GM23338 (cell line): Measurements from ENCODE around the gene ACAD11. TPM values are rescaled to one million over a fixed set of nuclear protein-coding genes. Genes with fewer than 3 reads are reported as not detected.

Experiments
- ATAC-seq: fragments of 200-7000 bp; cut with Tn5 transposase; 3 replicates; pipeline ENCODE4 v1.9.1; 2020
- DNase-seq: peaks from one replicate; pipeline ENCODE4 v3.0.0-alpha.2; 2015; ENCODE audit warnings: low spot score
- H2AFZ ChIP-seq: fragments of 200-600 bp; sonication (generic); 2 replicates; pipeline ENCODE4 v1.8.0; 2016; ENCODE audit warnings: antibody characterized with exemption, mild to moderate bottlenecking, moderate library complexity
- H3F3A ChIP-seq: fragments of 200-600 bp; sonication (generic); replicated peaks from 2 replicates; pipeline ENCODE4 v1.8.0; 2017; ENCODE audit warnings: antibody characterized with exemption, mixed run types, low read depth
- H3K27ac ChIP-seq: fragments of 200-600 bp; sonication (generic); 2 replicates; pipeline ENCODE4 v1.6.1; 2016; ENCODE audit warnings: low read depth
- H3K27me3 ChIP-seq: fragments of 200-600 bp; sonication (generic); 2 replicates; pipeline ENCODE4 v1.8.0; 2016; ENCODE audit warnings: mild to moderate bottlenecking, mixed run types, moderate library complexity; ENCODE audit not compliant: insufficient read depth
- H3K36me3 ChIP-seq: fragments of 200-600 bp; sonication (generic); 2 replicates; pipeline ENCODE4 v1.8.0; 2016; ENCODE audit warnings: mild to moderate bottlenecking; ENCODE audit not compliant: insufficient read depth
- H3K4me1 ChIP-seq: fragments of 200-600 bp; sonication (generic); 2 replicates; pipeline ENCODE4 v1.8.0; 2016; ENCODE audit warnings: mild to moderate bottlenecking, moderate library complexity; ENCODE audit not compliant: insufficient read depth
- H3K4me2 ChIP-seq: fragments of 200-600 bp; sonication (generic); 2 replicates; pipeline ENCODE4 v1.7.1; 2017; ENCODE audit warnings: mixed run types
- H3K4me3 ChIP-seq: fragments of 200-600 bp; sonication (generic); 2 replicates; pipeline ENCODE4 v1.6.1; 2016; ENCODE audit warnings: mixed run types
- H3K79me2 ChIP-seq: fragments of 200-600 bp; sonication (generic); replicated peaks from 2 replicates; pipeline ENCODE4 v1.8.0; 2017; ENCODE audit warnings: mild to moderate bottlenecking; ENCODE audit not compliant: insufficient read depth
- H3K9me2 ChIP-seq: fragments of 200-600 bp; sonication (generic); 2 replicates; pipeline ENCODE4 v1.8.0; 2017; ENCODE audit not compliant: insufficient read depth
- H4K20me1 ChIP-seq: fragments of 200-600 bp; sonication (generic); replicated peaks from 2 replicates; pipeline ENCODE4 v1.8.0; 2017; ENCODE audit warnings: mild to moderate bottlenecking; ENCODE audit not compliant: insufficient read depth
- H3K27ac Mint-ChIP-seq: 2 replicates; pipeline ENCODE4 v1.8.0; 2020; ENCODE audit warnings: inconsistent platforms, mild to moderate bottlenecking, moderate library complexity, mixed read lengths
- H3K27me3 Mint-ChIP-seq: 3 replicates; pipeline ENCODE4 v1.8.0; 2022; ENCODE audit warnings: low read depth, mild to moderate bottlenecking, moderate library complexity, mixed read lengths, inconsistent platforms; ENCODE audit not compliant: insufficient read depth, poor library complexity
- H3K36me3 Mint-ChIP-seq: 3 replicates; pipeline ENCODE4 v1.8.0; 2021; ENCODE audit warnings: low read depth, mild to moderate bottlenecking, inconsistent platforms, moderate library complexity, mixed read lengths
- H3K4me1 Mint-ChIP-seq: 3 replicates; pipeline ENCODE4 v1.8.0; 2020; ENCODE audit warnings: mild to moderate bottlenecking, inconsistent platforms, mixed read lengths
- H3K4me3 Mint-ChIP-seq: 3 replicates; pipeline ENCODE4 v1.8.0; 2021; ENCODE audit warnings: moderate library complexity, mild to moderate bottlenecking, inconsistent platforms, mixed read lengths
- H3K9me3 Mint-ChIP-seq: 3 replicates; pipeline ENCODE4 v1.8.0; 2020; ENCODE audit warnings: moderate library complexity, mild to moderate bottlenecking, inconsistent platforms, mixed read lengths
- CREB1 ChIP-seq: fragments of 250-450 bp; sonication (Bioruptor Pico); IDR thresholded peaks from 2 replicates; pipeline ENCODE4 v1.5.0; 2020; ENCODE audit warnings: low read depth, mild to moderate bottlenecking, moderate library complexity
- EZH2 ChIP-seq: fragments of 200-600 bp; sonication (generic); IDR thresholded peaks from one replicate; pipeline ENCODE4 v1.8.0; 2017; ENCODE audit warnings: antibody characterized with exemption, mild to moderate bottlenecking, low read depth; ENCODE audit not compliant: unreplicated experiment
- EZH2phosphoT487 ChIP-seq: fragments of 200-600 bp; sonication (generic); IDR thresholded peaks from one replicate; pipeline ENCODE4 v1.8.1; 2018; ENCODE audit warnings: antibody characterized with exemption; ENCODE audit not compliant: unreplicated experiment
- JUNB ChIP-seq: IDR thresholded peaks from one replicate; pipeline ENCODE4 v1.6.1; 2016; ENCODE audit warnings: antibody characterized with exemption; ENCODE audit not compliant: unreplicated experiment
- NANOG ChIP-seq: IDR thresholded peaks from 2 replicates; pipeline ENCODE4 v1.6.1; 2016; ENCODE audit warnings: antibody characterized with exemption, borderline replicate concordance
- STAT1 ChIP-seq: IDR thresholded peaks from one replicate; pipeline ENCODE4 v1.6.1; 2016; ENCODE audit warnings: antibody characterized with exemption; ENCODE audit not compliant: unreplicated experiment
- ZNF114 ChIP-seq: fragments of 250-450 bp; sonication (Bioruptor Pico); IDR thresholded peaks from 2 replicates; pipeline ENCODE4 v1.5.0; 2020; ENCODE audit warnings: mild to moderate bottlenecking, moderate library complexity
- ZNF331 ChIP-seq: fragments of 250-450 bp; sonication (Bioruptor Pico); IDR thresholded peaks from 2 replicates; pipeline ENCODE4 v1.5.0; 2020; ENCODE audit warnings: low read depth, mild to moderate bottlenecking, moderate library complexity
- polyA plus RNA-seq: library from polyadenylated mRNA; unstranded; fragments of >200 nt; fragmentation: Nextera tagmentation; extraction: Ambion mirVana; gene quantifications from 2 replicates; pipeline ENCODE4 v1.2.1, GENCODE V29; 2016
- total RNA-seq: library from RNA; depleted of rRNA; stranded (reverse); fragments of >200 nt; shearing (Covaris generic); gene quantifications from 2 replicates; pipeline ENCODE4 v1.2.3, GENCODE V29; 2014
- TF ChIP-seq, protein P1 (sequence below): IDR thresholded peaks from 2 replicates; pipeline ENCODE4 v1.6.1; 2016; ENCODE audit warnings: antibody characterized with exemption
- TF ChIP-seq, protein P2 (sequence below): IDR thresholded peaks from one replicate; pipeline ENCODE4 v1.6.1; 2018; ENCODE audit warnings: antibody characterized with exemption; ENCODE audit not compliant: unreplicated experiment
- TF ChIP-seq, protein P3 (sequence below), 2 experiments: fragments of 200-600 bp in 1 of 2; sonication (generic) in 1 of 2; conservative IDR thresholded peaks; 2 replicates each; pipeline versions ENCODE4 v1.5.1 to v1.6.1; 2016 to 2017; ENCODE audit warnings: antibody characterized with exemption in 2 of 2, low read depth in 2 of 2, mild to moderate bottlenecking in 2 of 2, moderate library complexity in 1 of 2
- TF ChIP-seq, protein P4 (sequence below): fragments of 250-450 bp; sonication (Bioruptor Pico); IDR thresholded peaks from 2 replicates; pipeline ENCODE4 v1.5.0; 2020; ENCODE audit warnings: mild to moderate bottlenecking, moderate library complexity

ACAD11 gene
- total and polyA plus RNA-seq, 2 experiments from 2014 or later, result 11.4 to 17.1 TPM

DNA sequence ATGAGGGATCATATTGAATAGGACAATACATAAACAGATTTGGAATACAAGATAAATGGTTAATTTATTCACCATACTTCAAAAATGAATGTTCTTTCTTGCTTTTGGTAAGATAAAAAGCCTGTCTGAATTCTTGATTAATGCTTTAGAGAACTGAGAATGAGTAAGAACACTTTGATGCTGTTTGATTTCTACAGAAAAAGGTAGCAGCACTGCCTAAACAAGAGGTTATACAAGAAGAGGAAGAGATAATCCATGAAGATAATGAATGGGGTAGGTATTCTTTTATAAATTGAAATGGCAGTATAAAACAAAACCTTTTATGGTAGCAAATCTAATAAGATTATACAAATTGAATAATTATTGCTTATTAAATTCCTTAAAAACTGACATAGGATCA lies 15.8 kb upstream of the ACAD11 start:
- H3K36me3 Mint-ChIP-seq, result peaks cover 45% of the 10 kb centered on the region; the same call in 2 of the 3 replicates
- H3K27ac ChIP-seq, result no peak overlapping the region
- no peak overlapping the region for H3K4me3 ChIP-seq
- no peaks in the 10 kb centered on the region for H3F3A ChIP-seq
- no peaks in the 10 kb centered on the region for H3K27me3 Mint-ChIP-seq
- peaks cover 15% of the 10 kb centered on the region; the same call in 1 of the 2 replicates for H3K36me3 ChIP-seq
- ATAC-seq (no peak), DNase-seq (no peak)
- no peak overlapping the region for H3K4me2 ChIP-seq
- no peaks in the 10 kb centered on the region for H3K9me2 ChIP-seq
- no peaks in the 10 kb centered on the region for H3K4me1 ChIP-seq
- H3K27me3 ChIP-seq, result no peaks in the 10 kb centered on the region
- H3K4me1 Mint-ChIP-seq, result no peaks in the 10 kb centered on the region; the same call in 1 of the 3 replicates
- TF ChIP-seq, protein P1, sequence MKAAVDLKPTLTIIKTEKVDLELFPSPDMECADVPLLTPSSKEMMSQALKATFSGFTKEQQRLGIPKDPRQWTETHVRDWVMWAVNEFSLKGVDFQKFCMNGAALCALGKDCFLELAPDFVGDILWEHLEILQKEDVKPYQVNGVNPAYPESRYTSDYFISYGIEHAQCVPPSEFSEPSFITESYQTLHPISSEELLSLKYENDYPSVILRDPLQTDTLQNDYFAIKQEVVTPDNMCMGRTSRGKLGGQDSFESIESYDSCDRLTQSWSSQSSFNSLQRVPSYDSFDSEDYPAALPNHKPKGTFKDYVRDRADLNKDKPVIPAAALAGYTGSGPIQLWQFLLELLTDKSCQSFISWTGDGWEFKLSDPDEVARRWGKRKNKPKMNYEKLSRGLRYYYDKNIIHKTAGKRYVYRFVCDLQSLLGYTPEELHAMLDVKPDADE, result no peak
- no peak for TF ChIP-seq NANOG
- TF ChIP-seq EZH2phosphoT487, result no peak
- no peak for TF ChIP-seq STAT1
- no peak for TF ChIP-seq CREB1 (CRISPR knock-in tag)
- no peak for TF ChIP-seq ZNF114 (CRISPR knock-in tag)
- no peak for TF ChIP-seq EZH2
- TF ChIP-seq JUNB, result no peak
- TF ChIP-seq, protein P2, sequence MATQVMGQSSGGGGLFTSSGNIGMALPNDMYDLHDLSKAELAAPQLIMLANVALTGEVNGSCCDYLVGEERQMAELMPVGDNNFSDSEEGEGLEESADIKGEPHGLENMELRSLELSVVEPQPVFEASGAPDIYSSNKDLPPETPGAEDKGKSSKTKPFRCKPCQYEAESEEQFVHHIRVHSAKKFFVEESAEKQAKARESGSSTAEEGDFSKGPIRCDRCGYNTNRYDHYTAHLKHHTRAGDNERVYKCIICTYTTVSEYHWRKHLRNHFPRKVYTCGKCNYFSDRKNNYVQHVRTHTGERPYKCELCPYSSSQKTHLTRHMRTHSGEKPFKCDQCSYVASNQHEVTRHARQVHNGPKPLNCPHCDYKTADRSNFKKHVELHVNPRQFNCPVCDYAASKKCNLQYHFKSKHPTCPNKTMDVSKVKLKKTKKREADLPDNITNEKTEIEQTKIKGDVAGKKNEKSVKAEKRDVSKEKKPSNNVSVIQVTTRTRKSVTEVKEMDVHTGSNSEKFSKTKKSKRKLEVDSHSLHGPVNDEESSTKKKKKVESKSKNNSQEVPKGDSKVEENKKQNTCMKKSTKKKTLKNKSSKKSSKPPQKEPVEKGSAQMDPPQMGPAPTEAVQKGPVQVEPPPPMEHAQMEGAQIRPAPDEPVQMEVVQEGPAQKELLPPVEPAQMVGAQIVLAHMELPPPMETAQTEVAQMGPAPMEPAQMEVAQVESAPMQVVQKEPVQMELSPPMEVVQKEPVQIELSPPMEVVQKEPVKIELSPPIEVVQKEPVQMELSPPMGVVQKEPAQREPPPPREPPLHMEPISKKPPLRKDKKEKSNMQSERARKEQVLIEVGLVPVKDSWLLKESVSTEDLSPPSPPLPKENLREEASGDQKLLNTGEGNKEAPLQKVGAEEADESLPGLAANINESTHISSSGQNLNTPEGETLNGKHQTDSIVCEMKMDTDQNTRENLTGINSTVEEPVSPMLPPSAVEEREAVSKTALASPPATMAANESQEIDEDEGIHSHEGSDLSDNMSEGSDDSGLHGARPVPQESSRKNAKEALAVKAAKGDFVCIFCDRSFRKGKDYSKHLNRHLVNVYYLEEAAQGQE, result no peak
- TF ChIP-seq, protein P3, sequence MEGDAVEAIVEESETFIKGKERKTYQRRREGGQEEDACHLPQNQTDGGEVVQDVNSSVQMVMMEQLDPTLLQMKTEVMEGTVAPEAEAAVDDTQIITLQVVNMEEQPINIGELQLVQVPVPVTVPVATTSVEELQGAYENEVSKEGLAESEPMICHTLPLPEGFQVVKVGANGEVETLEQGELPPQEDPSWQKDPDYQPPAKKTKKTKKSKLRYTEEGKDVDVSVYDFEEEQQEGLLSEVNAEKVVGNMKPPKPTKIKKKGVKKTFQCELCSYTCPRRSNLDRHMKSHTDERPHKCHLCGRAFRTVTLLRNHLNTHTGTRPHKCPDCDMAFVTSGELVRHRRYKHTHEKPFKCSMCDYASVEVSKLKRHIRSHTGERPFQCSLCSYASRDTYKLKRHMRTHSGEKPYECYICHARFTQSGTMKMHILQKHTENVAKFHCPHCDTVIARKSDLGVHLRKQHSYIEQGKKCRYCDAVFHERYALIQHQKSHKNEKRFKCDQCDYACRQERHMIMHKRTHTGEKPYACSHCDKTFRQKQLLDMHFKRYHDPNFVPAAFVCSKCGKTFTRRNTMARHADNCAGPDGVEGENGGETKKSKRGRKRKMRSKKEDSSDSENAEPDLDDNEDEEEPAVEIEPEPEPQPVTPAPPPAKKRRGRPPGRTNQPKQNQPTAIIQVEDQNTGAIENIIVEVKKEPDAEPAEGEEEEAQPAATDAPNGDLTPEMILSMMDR (conservative IDR thresholded peaks at IDR 0.05; ENCODE audit: low read depth in 2 of 2), result no peak
- TF ChIP-seq, protein P4, sequence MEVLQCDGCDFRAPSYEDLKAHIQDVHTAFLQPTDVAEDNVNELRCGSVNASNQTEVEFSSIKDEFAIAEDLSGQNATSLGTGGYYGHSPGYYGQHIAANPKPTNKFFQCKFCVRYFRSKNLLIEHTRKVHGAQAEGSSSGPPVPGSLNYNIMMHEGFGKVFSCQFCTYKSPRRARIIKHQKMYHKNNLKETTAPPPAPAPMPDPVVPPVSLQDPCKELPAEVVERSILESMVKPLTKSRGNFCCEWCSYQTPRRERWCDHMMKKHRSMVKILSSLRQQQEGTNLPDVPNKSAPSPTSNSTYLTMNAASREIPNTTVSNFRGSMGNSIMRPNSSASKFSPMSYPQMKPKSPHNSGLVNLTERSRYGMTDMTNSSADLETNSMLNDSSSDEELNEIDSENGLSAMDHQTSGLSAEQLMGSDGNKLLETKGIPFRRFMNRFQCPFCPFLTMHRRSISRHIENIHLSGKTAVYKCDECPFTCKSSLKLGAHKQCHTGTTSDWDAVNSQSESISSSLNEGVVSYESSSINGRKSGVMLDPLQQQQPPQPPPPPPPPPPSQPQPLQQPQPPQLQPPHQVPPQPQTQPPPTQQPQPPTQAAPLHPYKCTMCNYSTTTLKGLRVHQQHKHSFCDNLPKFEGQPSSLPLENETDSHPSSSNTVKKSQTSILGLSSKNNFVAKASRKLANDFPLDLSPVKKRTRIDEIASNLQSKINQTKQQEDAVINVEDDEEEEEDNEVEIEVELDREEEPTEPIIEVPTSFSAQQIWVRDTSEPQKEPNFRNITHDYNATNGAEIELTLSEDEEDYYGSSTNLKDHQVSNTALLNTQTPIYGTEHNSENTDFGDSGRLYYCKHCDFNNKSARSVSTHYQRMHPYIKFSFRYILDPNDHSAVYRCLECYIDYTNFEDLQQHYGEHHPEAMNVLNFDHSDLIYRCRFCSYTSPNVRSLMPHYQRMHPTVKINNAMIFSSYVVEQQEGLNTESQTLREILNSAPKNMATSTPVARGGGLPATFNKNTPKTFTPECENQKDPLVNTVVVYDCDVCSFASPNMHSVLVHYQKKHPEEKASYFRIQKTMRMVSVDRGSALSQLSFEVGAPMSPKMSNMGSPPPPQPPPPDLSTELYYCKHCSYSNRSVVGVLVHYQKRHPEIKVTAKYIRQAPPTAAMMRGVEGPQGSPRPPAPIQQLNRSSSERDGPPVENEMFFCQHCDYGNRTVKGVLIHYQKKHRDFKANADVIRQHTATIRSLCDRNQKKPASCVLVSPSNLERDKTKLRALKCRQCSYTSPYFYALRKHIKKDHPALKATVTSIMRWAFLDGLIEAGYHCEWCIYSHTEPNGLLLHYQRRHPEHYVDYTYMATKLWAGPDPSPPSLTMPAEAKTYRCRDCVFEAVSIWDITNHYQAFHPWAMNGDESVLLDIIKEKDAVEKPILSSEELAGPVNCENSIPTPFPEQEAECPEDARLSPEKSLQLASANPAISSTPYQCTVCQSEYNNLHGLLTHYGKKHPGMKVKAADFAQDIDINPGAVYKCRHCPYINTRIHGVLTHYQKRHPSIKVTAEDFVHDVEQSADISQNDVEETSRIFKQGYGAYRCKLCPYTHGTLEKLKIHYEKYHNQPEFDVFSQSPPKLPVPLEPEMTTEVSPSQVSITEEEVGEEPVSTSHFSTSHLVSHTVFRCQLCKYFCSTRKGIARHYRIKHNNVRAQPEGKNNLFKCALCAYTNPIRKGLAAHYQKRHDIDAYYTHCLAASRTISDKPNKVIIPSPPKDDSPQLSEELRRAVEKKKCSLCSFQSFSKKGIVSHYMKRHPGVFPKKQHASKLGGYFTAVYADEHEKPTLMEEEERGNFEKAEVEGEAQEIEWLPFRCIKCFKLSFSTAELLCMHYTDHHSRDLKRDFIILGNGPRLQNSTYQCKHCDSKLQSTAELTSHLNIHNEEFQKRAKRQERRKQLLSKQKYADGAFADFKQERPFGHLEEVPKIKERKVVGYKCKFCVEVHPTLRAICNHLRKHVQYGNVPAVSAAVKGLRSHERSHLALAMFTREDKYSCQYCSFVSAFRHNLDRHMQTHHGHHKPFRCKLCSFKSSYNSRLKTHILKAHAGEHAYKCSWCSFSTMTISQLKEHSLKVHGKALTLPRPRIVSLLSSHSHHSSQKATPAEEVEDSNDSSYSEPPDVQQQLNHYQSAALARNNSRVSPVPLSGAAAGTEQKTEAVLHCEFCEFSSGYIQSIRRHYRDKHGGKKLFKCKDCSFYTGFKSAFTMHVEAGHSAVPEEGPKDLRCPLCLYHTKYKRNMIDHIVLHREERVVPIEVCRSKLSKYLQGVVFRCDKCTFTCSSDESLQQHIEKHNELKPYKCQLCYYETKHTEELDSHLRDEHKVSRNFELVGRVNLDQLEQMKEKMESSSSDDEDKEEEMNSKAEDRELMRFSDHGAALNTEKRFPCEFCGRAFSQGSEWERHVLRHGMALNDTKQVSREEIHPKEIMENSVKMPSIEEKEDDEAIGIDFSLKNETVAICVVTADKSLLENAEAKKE (CRISPR knock-in tag), result no peak
- no peak for TF ChIP-seq ZNF331 (CRISPR knock-in tag)
- H3K9me3 Mint-ChIP-seq, result no peaks in the 10 kb centered on the region
- no peaks in the 10 kb centered on the region; the same call in 1 of the 2 replicates for H4K20me1 ChIP-seq
- H2AFZ ChIP-seq, result no peak overlapping the region
- H3K27ac Mint-ChIP-seq, result no peak overlapping the region
- no peaks in the 10 kb centered on the region for H3K79me2 ChIP-seq
- no peak overlapping the region for H3K4me3 Mint-ChIP-seq
